ENCODE results near the gene SLC43A2.

The SLC43A2 gene

GRCh38 chr17:1625581-1625980 lies 3.1 kb downstream of the SLC43A2 start:
- Histone ChIP-seq H3K79me2 (ENCODE audit: insufficient read depth, low read depth) (no peaks in the 10 kb centered on the region), H3K4me2 (no peak overlapping the region), H2AFZ (ENCODE audit: low read depth) (no peak overlapping the region), H4K20me1 (ENCODE audit: insufficient read depth) (no peaks in the 10 kb centered on the region), H3K4me1 (ENCODE audit: low read depth, poor library complexity, severe bottlenecking) (no peaks in the 10 kb centered on the region), H3K27me3 (ENCODE audit: insufficient read depth, low read depth) (no peaks in the 10 kb centered on the region), H3K27ac (no peak overlapping the region), H3K4me3 (IDR thresholded peaks at IDR 0.05; ENCODE audit: insufficient read depth, low read depth, low read length) (no peak overlapping the region), H3K36me3 (ENCODE audit: insufficient read depth) (no peaks in the 10 kb centered on the region), H3K9ac (no peak overlapping the region)
- TF ChIP-seq CTCF (conservative IDR thresholded peaks at IDR 0.05; ENCODE audit: low read depth, low read length): no peak

GRCh38 chr17:1625053-1625452 lies 3.6 kb downstream of the SLC43A2 start:
- H4K20me1 ChIP-seq (ENCODE audit: insufficient read depth): no peaks in the 10 kb centered on the region
- no peak overlapping the region for H3K4me2 ChIP-seq
- no peaks in the 10 kb centered on the region for H3K4me1 ChIP-seq (ENCODE audit: low read depth, poor library complexity, severe bottlenecking)
- no peaks in the 10 kb centered on the region for H3K27me3 ChIP-seq (ENCODE audit: insufficient read depth, low read depth)
- no peak overlapping the region for H3K4me3 ChIP-seq (IDR thresholded peaks at IDR 0.05; ENCODE audit: insufficient read depth, low read depth, low read length)
- no peaks in the 10 kb centered on the region for H3K79me2 ChIP-seq (ENCODE audit: insufficient read depth, low read depth)
- no peak for TF ChIP-seq CTCF (conservative IDR thresholded peaks at IDR 0.05; ENCODE audit: low read depth, low read length)
- H3K27ac ChIP-seq: no peak overlapping the region
- no peak overlapping the region for H3K9ac ChIP-seq
- H3K36me3 ChIP-seq (ENCODE audit: insufficient read depth): no peaks in the 10 kb centered on the region
- H2AFZ ChIP-seq (ENCODE audit: low read depth): no peak overlapping the region

- no peaks in the 10 kb centered on the region for H4K20me1 ChIP-seq (ENCODE audit: insufficient read depth)
- no peaks in the 10 kb centered on the region for H3K4me1 ChIP-seq (ENCODE audit: low read depth, poor library complexity, severe bottlenecking)
- no peaks in the 10 kb centered on the region for H3K36me3 ChIP-seq (ENCODE audit: insufficient read depth)
- no peaks in the 10 kb centered on the region for H3K27me3 ChIP-seq (ENCODE audit: insufficient read depth, low read depth)
- TF ChIP-seq CTCF (conservative IDR thresholded peaks at IDR 0.05; ENCODE audit: low read depth, low read length): no peak
- H3K9ac ChIP-seq: no peak overlapping the region
- H3K4me2 ChIP-seq: no peak overlapping the region
- no peaks in the 10 kb centered on the region for H3K79me2 ChIP-seq (ENCODE audit: insufficient read depth, low read depth)
- no peak overlapping the region for H3K27ac ChIP-seq
- no peak overlapping the region for H3K4me3 ChIP-seq (IDR thresholded peaks at IDR 0.05; ENCODE audit: insufficient read depth, low read depth, low read length)
- H2AFZ ChIP-seq (ENCODE audit: low read depth): no peak overlapping the region
These were observed 4.0 kb downstream of the SLC43A2 start for GRCh38 chr17:1624650-1625049.

GRCh38 chr17:1623057-1623630 lies 5.5 kb downstream of the SLC43A2 start:
- no peaks in the 10 kb centered on the region for H3K4me1 ChIP-seq (ENCODE audit: low read depth, poor library complexity, severe bottlenecking)
- no peaks in the 10 kb centered on the region for H4K20me1 ChIP-seq (ENCODE audit: insufficient read depth)
- no peak overlapping the region for H3K4me3 ChIP-seq (IDR thresholded peaks at IDR 0.05; ENCODE audit: insufficient read depth, low read depth, low read length)
- no peak for TF ChIP-seq CTCF (conservative IDR thresholded peaks at IDR 0.05; ENCODE audit: low read depth, low read length)
- H3K27ac ChIP-seq: no peak overlapping the region
- no peaks in the 10 kb centered on the region for H3K27me3 ChIP-seq (ENCODE audit: insufficient read depth, low read depth)
- no peak overlapping the region for H3K9ac ChIP-seq
- H3K79me2 ChIP-seq (ENCODE audit: insufficient read depth, low read depth): no peaks in the 10 kb centered on the region
- no peak overlapping the region for H3K4me2 ChIP-seq
- no peak overlapping the region for H2AFZ ChIP-seq (ENCODE audit: low read depth)
- no peaks in the 10 kb centered on the region for H3K36me3 ChIP-seq (ENCODE audit: insufficient read depth)
